ENCODE measurements around the gene NXPH3.

Gene NXPH3

DNA sequence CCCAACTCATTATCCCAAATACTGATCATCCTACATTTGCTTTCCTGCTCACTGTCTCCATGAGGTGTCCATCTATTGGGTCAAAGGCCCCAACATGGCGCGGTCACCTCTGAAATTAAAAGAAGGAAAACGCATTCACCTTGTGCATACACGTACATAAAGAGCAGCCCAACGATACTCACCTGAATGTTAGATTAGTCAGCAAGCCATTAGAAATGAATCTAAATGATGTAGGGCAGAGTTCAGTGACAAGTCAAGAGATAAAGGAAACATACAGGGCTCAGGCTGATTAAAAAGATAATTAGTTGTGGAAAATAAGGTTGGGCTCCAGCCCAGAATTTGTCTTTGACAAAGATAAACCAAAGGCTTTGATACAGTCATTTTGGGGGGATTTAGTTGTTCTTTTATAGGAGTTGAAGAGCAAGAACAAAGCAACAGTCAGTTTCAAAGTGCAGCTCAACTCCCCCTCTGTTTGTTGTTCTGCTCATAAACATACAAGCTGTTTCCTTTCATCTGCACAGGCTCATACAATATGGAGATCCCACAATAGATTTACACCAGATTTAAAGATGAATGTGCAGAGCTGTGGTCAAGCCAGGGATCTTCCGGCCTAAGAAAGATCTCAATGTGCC lies 21.1 kb downstream of the NXPH3 start:
- DNase-seq: no peak

DNA sequence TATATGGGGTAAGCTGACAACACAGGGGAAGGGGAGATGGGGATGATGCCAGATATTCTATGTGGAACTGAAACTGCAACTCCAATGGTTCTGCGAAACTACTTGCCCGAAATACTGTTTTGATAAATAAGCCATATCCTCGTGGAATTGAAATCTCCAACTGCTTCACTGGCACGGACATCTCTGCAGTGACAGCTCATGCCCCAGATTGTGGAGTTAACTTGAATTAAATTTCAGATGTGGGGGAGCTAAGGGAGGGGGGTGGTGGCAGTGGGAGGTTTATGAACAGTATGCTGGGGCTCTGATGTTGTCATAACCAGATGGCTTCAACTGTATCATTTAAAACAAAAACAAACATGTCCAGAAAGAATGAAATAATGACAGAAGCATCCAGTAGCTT lies 21.8 kb downstream of the NXPH3 start:
- DNase-seq: no peak

DNA sequence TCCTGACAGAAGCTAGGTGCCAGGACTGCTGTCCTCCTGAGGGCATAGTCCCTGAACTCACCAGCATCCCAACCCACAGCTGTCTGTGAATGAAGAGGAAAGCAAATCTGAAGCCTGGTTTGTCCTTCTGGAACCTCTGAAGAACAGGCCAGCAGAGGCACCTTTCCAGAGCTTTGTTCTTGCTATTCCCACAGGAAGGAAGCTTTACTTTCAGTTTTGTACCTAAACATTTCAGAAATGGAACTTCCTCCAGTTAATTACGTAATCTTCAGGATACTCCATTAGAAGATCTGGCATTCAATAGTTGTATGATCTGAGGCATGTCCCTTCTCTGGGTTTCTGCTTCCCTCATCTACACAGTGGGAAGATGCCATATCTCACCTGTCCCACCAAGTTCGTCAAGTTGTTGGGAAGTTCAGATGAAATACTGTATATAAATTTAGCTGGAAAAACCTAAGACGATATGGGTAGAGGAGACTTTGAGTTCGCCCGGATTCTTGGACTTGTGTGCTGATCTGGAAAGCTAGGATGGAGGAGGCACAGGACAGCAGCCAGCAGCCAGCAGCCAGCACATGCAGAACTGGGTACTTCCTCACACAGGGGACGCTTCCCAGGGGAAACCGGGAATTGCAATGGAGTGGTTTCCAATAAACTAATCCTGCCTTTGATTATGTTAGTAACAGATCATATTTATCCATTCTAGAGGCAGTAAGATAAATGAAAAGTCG lies 22.4 kb downstream of the NXPH3 start:
- no peak for DNase-seq

DNA sequence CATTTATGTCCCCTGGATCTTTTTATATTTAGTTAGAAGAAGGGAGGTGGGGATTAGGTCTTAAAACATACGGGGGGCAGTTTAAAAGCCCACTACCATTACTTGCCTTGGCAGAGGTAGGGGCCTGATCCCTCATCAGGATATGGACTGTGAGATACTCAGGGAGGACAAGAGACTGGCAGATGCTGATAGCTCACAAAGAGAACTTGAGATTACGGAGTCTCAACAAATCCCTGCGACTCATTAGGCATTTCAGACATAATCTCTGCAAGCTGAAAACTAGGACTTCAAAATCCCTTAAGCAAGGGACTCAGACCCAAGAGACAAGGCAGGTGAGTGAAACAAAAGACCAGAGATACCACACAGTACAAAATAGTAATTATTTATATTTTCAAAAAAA lies 23.2 kb downstream of the NXPH3 start:
- no peak for DNase-seq

DNA sequence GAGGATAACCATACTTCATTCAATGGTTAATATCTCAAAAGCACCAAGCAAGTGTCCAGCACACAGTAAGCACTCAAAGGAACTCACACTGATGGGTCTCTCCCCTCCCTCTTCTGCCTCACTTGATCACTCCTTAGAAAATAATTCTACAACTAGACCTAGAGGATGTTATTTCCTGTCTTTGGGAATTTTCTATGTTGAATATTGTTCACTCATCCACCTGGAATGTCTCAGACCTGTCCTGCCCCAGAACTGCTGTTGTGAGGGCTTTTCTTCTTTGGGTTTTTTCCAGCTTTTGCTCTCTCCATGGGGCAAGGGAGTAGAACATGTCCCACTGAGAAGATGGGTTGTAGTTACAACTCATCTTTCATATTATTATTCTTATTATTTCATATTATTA lies 25.3 kb downstream of the NXPH3 start:
- no peak for DNase-seq

DNA sequence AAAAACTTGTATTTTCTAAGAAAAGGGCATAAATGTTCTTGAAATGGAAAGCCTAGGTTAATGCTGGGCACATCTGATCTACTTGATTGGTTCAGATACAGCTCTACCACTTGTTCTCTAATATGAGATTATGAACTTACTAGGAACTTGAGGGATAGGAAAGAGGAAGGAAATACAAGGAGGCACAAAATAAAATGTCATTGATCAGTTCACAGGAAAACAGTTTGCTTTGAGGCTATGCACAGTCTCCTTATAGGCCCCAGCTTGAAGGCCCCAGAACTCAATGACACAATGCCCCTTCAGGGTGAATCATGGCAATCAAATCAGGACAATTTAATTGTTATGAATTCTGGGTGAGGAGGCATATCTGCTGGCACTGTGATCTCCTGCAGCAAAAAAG lies 27.1 kb downstream of the NXPH3 start:
- DNase-seq: no peak

DNA sequence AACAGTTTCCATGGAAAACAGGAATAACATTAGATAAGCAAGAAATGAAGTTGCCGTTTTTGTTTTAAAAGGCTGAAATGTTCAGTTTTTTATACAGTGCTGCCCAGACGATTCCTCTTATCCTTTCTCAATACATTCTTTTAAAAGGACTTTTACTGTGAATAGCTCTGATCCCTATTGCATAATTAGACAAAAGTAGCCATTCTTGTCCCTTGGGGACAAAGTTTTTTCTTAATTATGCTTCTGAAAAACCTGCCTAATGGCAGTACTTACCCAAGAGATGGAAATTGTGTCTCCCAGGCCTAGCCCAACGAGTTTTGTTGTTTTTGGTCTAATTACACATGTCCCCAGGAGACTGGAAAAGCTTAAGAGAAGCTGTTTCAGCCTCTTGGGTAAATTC lies 27.6 kb downstream of the NXPH3 start:
- no peak for DNase-seq

DNA sequence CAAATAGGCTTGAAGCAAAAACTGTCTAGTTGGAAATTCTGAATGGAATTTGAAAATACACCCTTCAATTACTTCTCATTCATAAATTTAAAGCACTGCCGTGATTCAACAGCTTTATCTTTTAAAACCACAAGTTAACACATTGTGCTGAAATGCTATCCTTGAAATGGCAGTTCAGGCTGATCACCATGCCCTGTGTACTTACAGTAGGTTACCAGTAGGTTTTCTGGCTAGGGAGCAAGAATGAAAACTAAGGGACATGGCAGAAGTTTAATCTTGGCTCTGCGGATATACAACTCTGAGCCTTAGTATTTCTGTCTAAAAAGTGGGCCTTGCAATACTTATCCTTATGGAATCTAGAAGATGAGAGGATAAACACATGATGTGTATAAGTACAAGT lies 28.0 kb downstream of the NXPH3 start:
- no peak for DNase-seq

DNA sequence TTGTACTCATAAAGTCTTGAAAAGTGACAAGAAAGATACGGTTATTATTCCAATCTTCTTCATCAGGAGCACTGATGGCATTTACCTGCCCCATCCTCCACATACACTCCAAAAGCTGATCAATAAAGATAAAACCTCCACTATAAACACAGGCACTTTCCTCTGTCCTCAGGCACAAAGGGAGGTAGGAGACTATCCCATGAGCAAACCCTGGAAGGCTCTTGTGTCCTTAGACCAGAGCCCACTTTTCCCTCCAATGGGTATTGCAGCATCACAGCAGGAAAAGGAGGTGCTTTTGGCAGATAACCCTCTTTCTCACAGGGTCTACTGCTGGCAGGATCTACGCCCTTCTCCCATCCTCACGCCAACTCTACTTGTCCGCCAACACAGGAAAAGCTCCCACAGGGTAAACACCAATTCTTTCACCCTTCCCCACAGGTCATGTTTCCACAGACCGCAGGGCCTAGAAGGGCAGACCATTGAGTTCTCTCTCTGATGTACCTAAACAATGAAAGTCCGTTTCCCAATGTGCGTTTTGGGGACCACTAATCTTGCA lies 28.7 kb downstream of the NXPH3 start:
- DNase-seq: no peak

DNA sequence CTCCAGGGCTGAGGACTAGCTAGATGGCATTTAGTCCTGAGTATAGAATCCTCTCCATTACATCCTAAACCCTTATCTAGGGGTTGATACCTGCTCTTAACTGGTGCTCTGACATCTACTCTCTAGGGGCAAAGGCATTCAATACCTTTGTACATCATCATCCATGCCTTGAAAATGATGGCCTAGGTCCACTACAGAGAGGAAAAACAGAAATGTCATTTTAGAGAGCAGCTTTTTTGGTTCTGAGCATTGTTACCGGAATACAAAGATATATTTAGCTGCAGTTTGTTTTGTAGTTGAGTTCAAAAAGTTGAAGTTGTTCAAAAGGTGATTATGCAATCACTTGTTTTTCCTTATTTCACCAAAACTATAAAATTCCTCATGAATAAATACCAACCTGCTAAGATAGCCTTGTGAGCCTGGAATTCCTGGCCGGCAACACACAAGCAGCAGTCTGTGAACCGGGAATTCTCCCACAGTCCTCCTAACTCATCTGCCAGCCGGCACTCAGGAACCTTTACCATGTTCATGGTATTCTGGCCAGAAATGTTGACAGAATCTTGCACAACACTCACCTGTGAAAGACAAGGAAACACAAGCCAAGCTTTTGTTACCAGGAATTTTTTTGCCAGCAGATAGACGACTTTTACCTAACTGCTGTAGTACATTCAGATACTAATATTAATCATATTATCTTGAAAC lies 35.4 kb downstream of the NXPH3 start:
- no peak for DNase-seq

DNA sequence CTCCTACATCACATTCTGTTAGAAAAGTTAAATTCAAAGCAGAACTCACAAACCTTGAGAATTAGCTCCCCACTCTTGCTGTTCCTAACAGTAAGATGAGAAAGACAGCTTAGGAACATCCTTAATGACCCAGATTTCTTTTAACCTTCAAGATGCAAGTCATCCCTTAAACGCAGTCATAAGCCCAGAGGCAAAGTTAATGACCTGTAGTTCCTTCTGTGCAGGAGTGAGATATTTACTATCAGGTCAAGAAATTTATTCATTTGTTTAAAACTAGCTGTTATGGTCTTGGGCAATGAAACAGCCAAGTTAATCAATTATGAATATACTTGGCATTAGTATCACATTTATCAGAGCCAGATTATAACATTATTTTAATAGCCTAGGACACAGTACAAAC lies 37.1 kb downstream of the NXPH3 start:
- no peak for DNase-seq

DNA sequence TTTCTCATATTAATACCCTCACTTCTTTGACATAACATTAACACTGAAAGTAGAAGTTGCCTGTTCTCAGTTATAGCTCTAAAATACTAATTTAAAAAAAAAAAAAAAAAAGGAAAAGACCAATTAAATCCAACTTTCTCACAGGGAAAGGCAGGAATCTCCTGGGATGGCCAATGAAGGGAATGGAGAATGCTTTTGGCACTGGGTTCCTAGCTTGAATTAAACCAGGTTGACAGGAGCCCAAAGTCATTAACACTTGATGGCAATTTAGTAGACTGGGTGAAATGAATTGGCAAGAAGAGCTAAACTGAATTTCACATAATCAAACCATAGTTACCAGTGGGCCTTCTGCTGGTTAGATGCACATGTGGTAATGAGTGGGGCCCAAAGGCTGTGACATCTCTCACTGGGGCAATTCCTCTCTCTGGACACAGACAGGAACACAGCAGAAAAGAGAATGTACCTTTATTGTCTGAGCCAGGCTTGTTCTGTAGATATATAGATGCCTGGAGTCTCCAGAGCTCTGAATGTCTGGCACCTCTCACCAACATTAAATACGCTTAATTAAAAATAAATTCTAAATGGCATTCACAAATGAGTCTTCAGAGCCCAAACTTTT lies 37.6 kb downstream of the NXPH3 start:
- no peak for DNase-seq

DNA sequence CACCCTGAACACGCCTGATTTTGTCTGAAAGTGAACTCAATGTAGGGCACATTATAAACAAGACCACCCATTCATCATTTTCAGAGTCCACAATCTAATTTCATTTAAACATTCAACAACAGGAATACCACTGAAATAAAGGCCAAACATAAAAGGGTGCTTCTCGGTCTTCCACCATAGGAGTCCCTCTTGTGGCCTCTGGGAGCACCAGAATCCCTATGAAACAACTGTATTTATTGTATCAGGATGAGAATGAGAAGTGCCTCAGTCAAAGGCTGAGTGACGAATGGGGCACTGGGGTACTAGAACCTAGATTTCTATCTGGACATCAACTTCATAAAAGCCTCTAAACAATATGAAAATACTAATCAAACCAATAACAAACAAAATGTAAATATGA lies 40.4 kb downstream of the NXPH3 start:
- DNase-seq: no peak

DNA sequence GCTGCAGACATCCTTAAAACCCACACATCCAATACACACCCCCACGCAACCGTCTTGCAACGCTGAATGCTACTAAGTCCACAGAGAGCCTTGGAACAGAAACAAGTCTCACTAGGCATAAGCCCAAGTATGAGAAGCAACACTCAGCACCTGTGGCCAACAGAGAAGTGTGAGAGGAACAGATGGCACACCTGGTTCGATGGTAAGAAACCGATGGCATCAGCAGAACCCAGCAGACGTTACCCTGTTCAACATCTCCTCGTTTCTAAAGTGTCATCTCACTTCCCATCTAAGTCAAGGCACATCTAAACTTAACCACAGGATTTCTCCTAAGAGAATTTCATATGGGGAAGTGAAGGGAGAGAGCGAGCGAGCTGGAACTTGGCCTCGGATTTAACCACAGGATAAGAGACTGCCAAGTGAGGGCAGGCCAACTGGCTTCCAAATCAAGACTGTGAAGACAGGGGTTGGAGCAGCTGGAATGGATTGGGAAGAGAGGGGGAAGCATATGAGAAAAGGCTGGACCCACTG lies 41.0 kb downstream of the NXPH3 start:
- DNase-seq: no peak

DNA sequence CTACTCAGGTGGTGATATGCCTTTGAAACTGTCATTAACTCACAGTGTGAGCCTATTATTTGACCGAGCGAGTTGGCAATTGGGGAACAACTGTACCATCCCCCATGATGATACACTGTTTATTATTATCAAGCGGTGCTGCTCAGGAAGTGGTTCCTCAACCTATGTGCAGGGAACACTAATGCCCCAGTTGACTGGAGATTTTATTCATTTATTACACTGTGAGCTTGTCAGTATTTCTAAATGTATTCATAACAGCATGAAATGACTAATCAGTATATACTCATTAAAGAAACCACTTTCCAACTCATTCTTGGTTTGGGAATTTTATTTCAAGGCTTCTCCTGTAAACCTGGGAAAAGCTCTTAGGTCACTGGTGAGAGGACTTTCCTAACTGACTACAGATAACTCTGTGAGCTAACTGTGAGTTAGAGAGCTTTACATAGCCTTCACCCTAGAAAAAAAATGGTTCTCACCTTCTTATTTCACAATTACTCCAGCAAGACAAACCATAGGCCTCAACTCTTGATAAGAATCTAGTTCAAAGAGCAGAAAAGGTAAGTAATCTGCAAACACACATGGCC lies 42.4 kb downstream of the NXPH3 start:
- DNase-seq: no peak

DNA sequence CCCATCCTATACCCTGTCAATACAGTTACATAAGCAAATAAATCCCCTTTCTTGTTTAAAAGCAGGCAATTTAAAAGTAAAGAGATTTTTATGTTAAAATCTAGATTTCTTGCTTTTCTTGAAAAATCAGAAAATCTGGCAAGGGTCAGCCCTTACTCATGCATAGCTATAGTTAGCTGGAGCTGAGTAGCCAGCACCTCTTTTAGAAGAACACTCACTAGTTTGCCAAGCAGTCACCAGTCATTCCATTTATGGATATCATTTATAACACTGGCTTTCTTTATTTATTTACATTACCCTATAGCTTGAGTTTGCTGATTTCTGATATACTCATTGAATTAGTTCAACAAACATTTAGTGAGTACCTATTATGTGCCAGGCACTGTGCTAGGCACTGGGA lies 45.7 kb downstream of the NXPH3 start:
- DNase-seq: no peak

DNA sequence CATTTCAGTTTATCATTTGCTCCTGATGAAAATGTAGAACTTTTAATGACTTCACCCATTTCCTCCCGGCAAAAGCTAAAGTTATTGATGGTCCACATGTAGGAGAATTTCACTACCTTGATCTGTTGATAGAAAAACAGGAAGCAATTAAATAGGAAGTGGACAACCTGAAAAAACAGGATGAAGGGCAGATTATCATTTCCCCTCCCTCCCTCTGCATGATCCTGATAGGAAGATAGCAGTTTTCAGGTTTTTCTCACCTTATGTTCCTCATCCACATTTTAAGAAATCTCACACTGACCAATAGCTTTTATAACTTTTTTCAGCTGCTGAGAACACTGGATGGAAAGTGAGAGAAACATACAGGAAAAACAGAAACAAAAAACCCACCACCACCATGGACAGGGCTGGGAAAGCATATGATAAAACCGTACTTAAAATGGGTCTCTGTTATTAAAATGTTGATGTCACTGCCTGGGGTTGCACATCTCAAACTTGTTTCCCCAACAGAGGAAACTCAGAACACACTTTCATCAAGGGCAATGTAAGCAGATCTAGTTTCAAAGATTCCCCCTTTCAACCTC lies 46.4 kb downstream of the NXPH3 start:
- DNase-seq: no peak

DNA sequence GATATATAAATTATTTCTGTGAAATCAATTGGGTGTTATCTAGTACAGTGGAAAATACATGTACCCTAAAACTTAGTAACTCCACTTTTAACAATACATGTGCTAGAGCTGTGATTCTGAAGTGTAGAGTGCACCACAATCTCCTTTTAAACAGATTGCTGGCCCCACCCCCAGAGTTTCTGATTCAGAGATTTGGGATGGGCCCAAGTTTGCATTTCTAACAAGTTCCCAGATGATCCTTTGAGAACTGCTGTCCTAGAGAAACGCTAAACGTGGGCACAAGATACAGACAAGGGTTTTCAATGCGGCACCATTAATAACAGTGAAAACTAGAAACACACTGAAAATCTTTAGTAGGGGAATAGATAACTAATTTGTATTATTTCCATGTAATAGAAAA lies 49.2 kb downstream of the NXPH3 start:
- DNase-seq: no peak

DNA sequence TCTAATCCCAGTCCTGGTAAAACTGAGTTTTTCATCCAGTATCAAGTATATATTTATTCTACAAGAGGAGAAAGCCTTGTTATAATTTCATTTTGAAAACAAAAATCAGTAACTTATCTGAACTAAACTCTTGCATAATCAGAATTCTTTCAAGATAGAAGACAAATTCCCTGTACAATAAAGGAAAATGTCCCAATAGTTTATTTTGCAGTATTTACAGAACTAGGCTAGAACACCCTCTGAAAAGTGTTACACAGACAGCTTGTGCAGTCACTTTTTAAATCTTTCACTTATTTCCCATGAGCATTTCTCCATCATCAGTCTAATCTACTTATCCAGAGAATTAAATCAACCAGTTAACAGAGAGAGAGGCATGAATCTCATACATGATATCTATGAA lies 53.8 kb downstream of the NXPH3 start:
- DNase-seq: no peak

DNA sequence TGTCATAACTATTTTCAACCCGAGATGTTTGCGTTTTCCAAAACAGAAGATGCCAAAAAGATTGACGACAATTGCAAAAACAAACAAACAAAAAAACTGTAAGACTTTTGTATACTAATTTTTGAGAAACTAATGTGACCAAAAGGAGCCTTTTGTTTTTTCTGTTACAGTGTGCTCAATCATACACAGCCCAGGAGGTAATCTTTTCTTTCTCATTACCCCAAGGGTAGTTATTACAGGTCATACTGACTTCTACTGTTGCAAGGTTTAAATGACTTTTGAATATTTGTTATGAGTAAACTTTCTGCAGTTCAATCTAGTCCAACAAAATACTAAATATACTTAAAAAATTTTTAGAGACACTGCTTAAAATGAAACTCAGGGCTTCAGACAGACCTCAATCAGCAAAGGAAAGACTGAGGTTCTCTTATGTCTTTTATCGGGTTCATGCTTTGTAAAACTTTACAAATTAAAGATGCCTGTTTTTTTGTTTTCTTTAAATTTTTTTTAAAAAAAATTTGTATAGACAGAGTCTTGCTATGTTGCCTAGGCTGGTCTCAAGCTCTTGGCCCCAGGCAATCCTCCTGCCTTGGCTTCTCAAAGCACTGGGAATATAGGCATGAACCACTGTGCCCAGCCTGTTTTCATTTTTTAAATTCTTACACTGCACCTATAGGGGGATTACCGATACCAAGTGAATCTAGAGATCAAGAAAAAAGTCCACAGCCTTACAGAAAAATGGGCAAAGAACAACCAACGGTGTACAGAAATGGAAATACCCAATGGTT lies 54.6 kb downstream of the NXPH3 start:
- no peak for DNase-seq

DNA sequence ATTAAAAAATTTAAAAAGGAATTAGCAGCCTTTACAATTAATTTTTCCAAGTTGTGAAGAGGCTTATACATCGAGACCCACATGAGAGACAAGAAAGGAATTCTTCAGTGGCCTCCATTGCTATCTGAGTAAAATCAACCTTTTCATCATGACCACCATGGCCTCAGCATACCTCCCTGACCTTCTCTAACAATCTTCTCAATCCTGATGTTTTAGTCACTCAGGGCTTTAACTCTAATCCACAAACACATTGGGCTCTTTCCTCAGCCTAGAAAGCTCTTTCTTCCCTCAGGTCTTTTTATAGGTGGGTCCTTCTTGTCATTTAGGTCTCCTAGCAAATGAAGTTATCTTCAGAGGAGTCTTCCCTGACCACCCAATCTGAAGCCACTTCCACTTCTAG lies 55.8 kb downstream of the NXPH3 start:
- no peak for DNase-seq

Data from CD4-positive, alpha-beta T cell treated with Interleukin-15 for 1 hour (primary cell).